Measurements from ENCODE around the gene COL18A1. TPM values are rescaled to one million over a fixed set of nuclear protein-coding genes. Genes with fewer than 3 reads are reported as not detected.

COL18A1 gene
- total RNA-seq, 1 experiment from 2014 or later, result 676 TPM

DNA sequence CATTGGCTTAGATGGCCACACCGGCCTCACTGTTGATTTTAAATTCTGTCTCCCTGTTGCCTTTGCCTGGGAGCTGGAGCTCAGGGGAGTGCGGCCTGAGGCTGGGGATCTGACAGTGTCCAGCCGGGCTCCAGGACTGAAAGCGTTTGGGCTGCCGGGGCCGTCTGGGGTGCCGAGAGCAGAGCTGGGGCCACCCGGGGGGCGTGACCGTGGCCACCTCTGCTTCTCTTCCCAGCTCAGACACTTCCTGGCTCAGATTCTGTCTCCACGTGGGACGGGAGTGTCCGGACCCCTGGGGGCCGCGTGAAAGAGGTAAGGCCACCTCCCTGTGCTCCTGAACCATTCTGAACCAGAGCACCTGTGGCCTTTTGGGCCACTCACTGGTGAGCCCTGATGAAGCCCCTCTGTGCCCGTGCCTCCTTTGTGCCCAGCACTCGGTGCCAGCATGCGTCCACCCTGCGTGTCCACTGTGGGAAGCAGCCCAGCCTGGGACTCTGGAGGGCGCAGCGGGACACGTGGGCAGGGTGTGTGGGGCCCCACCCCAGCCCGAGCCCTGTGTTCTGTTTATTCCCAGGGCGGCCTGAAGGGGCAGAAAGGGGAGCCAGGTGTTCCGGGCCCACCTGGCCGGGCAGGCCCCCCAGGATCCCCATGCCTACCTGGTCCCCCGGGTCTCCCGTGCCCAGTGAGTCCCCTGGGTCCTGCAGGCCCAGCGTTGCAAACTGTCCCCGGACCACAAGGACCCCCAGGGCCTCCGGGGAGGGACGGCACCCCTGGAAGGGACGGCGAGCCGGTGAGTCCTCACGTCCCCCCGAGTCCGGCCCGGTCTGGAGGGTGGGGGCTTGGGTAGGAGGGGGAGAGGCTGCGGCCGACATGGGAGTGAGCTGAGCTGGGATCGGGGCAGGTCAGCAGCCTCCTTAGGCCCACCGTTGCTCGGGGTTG, 72.5 kb downstream of the COL18A1 start:
- CTCF ChIA-PET, result no interaction called here
- Histone ChIP-seq H3K4me3 (ENCODE audit: low read depth in 2 of 2, low read length in 2 of 2) (no peak overlapping the region), H3K36me3 (ENCODE audit: control insufficient read depth, insufficient read depth, low read length) (peaks cover 6% of the 10 kb centered on the region), H3K27me3 (ENCODE audit: control insufficient read depth, insufficient read depth, low read length) (no peaks in the 10 kb centered on the region), H3K27ac (ENCODE audit: low read length) (no peak overlapping the region), H3K9me3 (ENCODE audit: control insufficient read depth, insufficient read depth, low read depth, low read length) (no peaks in the 10 kb centered on the region), H3K4me1 (ENCODE audit: control insufficient read depth, insufficient read depth, low read length) (no peaks in the 10 kb centered on the region)
- POLR2A ChIA-PET, result no interaction called here
- in situ Hi-C loops (cut with HindIII; ENCODE audit: low pct_unique_long_range_greater_than_20kb, low sequenced_read_pairs) (no loop called here), intact Hi-C loops (cut with micrococcal nuclease; ENCODE audit: unreplicated experiment) (no loop called here)
- TF ChIP-seq SIN3A (IDR thresholded peaks at IDR 0.05; ENCODE audit: borderline replicate concordance, insufficient read depth, low read depth, low read length) (no peak), REST (IDR thresholded peaks at IDR 0.05; ENCODE audit: insufficient read depth in 1 of 2, low read depth in 2 of 2, low read length in 1 of 2) (no peak), CTCF (IDR thresholded peaks at IDR 0.05) (no peak), POLR2AphosphoS5 (IDR thresholded peaks at IDR 0.05; ENCODE audit: low read depth, low read length) (no peak)
- DNase-seq (ENCODE audit: low read depth, low spot score) (no peak), ATAC-seq (no peak)
- BruUV-seq (replicated peaks), result no TSS peak

- Histone ChIP-seq H3K9me3 (ENCODE audit: control insufficient read depth, insufficient read depth, low read depth, low read length) (no peaks in the 10 kb centered on the region), H3K36me3 (ENCODE audit: control insufficient read depth, insufficient read depth, low read length) (peaks cover 6% of the 10 kb centered on the region), H3K4me1 (ENCODE audit: control insufficient read depth, insufficient read depth, low read length) (no peaks in the 10 kb centered on the region), H3K27ac (ENCODE audit: low read length) (no peak overlapping the region), H3K4me3 (ENCODE audit: low read depth in 2 of 2, low read length in 2 of 2) (no peak overlapping the region), H3K27me3 (ENCODE audit: control insufficient read depth, insufficient read depth, low read length) (no peaks in the 10 kb centered on the region)
- POLR2A ChIA-PET, result no interaction called here
- DNase-seq (ENCODE audit: low read depth, low spot score) (no peak), ATAC-seq (peak; percentile 22)
- CTCF ChIA-PET, result no interaction called here
- intact Hi-C loops (cut with micrococcal nuclease; ENCODE audit: unreplicated experiment), result no loop called here
- no TSS peak for BruUV-seq (replicated peaks)
- in situ Hi-C loops (cut with HindIII; ENCODE audit: low pct_unique_long_range_greater_than_20kb, low sequenced_read_pairs), result no loop called here
- TF ChIP-seq CTCF (IDR thresholded peaks at IDR 0.05) (no peak; the same call in 1 of the 2 replicates), SIN3A (IDR thresholded peaks at IDR 0.05; ENCODE audit: borderline replicate concordance, insufficient read depth, low read depth, low read length) (no peak)
Measured at GRCh38 chr21:45478115-45478801, 73.3 kb downstream of the COL18A1 start.

Data from Panc1 (cell line).